CD4-positive, CD25-positive, alpha-beta regulatory T cell (primary cell): Measurements from ENCODE around the gene MOB3B. TPM values are rescaled to one million over a fixed set of nuclear protein-coding genes. Genes with fewer than 3 reads are reported as not detected.

Experiments
- ATAC-seq, 2 donors: fragments of 150-1000 bp; cut with Tn5 transposase; one replicate each; pipeline ENCODE4 v1.10.0; 2021; ENCODE audit warnings: low read depth in 2 of 2, moderate number of reproducible peaks in 2 of 2, moderate library complexity in 1 of 2
- DNase-seq, 3 donors: peaks; one replicate each; pipeline versions ENCODE4 v3.0.0 to v3.0.0-alpha.2; 2012 to 2022; ENCODE audit warnings: mixed read lengths in 1 of 3
- H3K27ac ChIP-seq: one replicate; pipeline ENCODE4 v1.7.0; 2013; ENCODE audit warnings: mild to moderate bottlenecking, low read length; ENCODE audit not compliant: insufficient read depth, poor library complexity, severe bottlenecking
- H3K27me3 ChIP-seq: one replicate; pipeline ENCODE4 v1.7.0; 2013; ENCODE audit warnings: low read length; ENCODE audit not compliant: control insufficient read depth, insufficient read depth
- H3K36me3 ChIP-seq: one replicate; pipeline ENCODE4 v1.7.0; 2013; ENCODE audit warnings: mild to moderate bottlenecking, low read length, moderate library complexity; ENCODE audit not compliant: control insufficient read depth, insufficient read depth
- H3K4me1 ChIP-seq: 2 replicates; pipeline ENCODE4 v1.7.0; 2013; ENCODE audit warnings: mild to moderate bottlenecking, low read length; ENCODE audit not compliant: insufficient read depth, control insufficient read depth, poor library complexity, severe bottlenecking
- H3K4me3 ChIP-seq: one replicate; pipeline ENCODE4 v1.7.0; 2013; ENCODE audit warnings: low read depth, mild to moderate bottlenecking, low read length, moderate library complexity
- H3K9me3 ChIP-seq, 2 experiments: 1 replicate in 1 of 2; 2 replicates in 1 of 2; pipeline ENCODE4 v1.7.0; 2013; ENCODE audit warnings: low read length in 2 of 2, mild to moderate bottlenecking in 1 of 2, moderate library complexity in 1 of 2; ENCODE audit not compliant: control insufficient read depth in 2 of 2
- H3K27ac Mint-ChIP-seq, 3 donors: one replicate each; pipeline ENCODE4 v1.8.0; 2020 to 2022; ENCODE audit warnings: mild to moderate bottlenecking in 3 of 3, mixed read lengths in 3 of 3, moderate library complexity in 2 of 3
- H3K27me3 Mint-ChIP-seq: one replicate; pipeline ENCODE4 v1.8.0; 2022; ENCODE audit warnings: mild to moderate bottlenecking, mixed read lengths
- H3K36me3 Mint-ChIP-seq: one replicate; pipeline ENCODE4 v1.8.0; 2020; ENCODE audit warnings: mixed read lengths
- H3K4me1 Mint-ChIP-seq, 4 donors: one replicate each; pipeline ENCODE4 v1.8.0; 2020 to 2022; ENCODE audit warnings: mixed read lengths in 4 of 4, mild to moderate bottlenecking in 1 of 4
- H3K4me3 Mint-ChIP-seq, 4 donors: one replicate each; pipeline ENCODE4 v1.8.0; 2020 to 2022; ENCODE audit warnings: mild to moderate bottlenecking in 4 of 4, mixed read lengths in 4 of 4, moderate library complexity in 3 of 4
- H3K9me3 Mint-ChIP-seq, 7 donors: one replicate each; pipeline ENCODE4 v1.8.0; 2020 to 2022; ENCODE audit warnings: mixed read lengths in 7 of 7, mild to moderate bottlenecking in 3 of 7, moderate library complexity in 2 of 7
- polyA plus RNA-seq, 4 donors: library from polyadenylated mRNA; unstranded; fragments of 300-500 nt; fragmentation: Illumina TruSeq; gene quantifications; one replicate each; pipeline ENCODE4 v1.2.3, GENCODE V29; 2021
- total RNA-seq: library from RNA; stranded (reverse); gene quantifications from one replicate; pipeline ENCODE4 v1.2.3, GENCODE V29; 2022

MOB3B gene
- total and polyA plus RNA-seq, 5 donors from 2014 or later: 0.02 to 0.12 (median 0.11) TPM; not detected in 2

DNA sequence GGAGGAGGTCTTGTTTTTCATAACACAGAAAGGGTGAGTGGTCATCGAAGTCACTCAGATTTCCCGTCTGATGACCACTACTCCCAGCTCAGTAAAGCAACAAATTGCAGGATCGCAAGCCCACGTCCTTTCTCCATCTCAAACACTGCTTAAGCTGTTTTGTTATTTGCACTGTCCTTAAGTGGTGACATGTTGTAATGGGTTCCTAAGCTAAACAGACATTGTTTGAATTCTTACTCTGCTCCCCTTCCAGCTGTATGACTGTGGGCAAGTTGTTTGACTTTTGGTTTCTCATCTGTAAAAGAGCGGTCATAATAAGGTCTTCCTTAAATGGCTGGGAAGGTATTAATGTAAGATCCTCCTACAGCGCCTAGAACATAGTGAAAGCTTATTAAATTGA, 169.9 kb downstream of the MOB3B start:
- DNase-seq: no peak
- H3K9me3 Mint-ChIP-seq: no peaks in the 10 kb centered on the region
- H3K27ac Mint-ChIP-seq: no peak overlapping the region
- Histone ChIP-seq H3K9me3 (no peaks in the 10 kb centered on the region), H3K4me1 (no peaks in the 10 kb centered on the region), H3K4me3 (no peak overlapping the region), H3K36me3 (no peaks in the 10 kb centered on the region), H3K27ac (no peak overlapping the region), H3K27me3 (no peaks in the 10 kb centered on the region)
- H3K27me3 Mint-ChIP-seq: peaks cover under 1% of the 10 kb centered on the region
- no peak overlapping the region for H3K4me3 Mint-ChIP-seq
- peaks cover 6% of the 10 kb centered on the region for H3K36me3 Mint-ChIP-seq
- ATAC-seq: no peak
- H3K4me1 Mint-ChIP-seq: no peaks in the 10 kb centered on the region

DNA sequence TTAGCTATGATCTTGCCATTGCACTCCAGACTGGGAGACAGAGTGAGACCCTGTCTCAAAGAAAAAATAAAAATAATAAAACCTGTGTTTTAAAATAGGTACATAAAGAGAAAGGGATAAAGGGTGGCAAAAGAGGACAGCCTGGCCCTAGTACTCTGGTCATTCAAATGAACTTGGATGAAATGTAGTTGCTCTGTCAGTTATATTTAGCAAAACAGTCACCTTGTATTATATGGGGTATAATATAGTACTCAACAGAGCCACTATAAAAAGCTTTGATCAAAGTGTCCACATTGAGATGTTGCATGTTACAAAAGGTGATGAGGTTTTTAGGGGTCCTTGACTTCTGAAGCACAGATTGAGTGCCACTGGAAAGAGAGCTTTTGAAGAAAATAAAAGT, 171.6 kb downstream of the MOB3B start:
- Mint-ChIP-seq H3K4me3 (no peak overlapping the region), H3K4me1 (no peaks in the 10 kb centered on the region), H3K36me3 (peaks cover 6% of the 10 kb centered on the region), H3K9me3 (no peaks in the 10 kb centered on the region), H3K27ac (no peak overlapping the region), H3K27me3 (no peaks in the 10 kb centered on the region)
- H3K4me3 ChIP-seq: no peak overlapping the region
- H3K36me3 ChIP-seq: no peaks in the 10 kb centered on the region
- ATAC-seq (no peak), DNase-seq (no peak)
- no peaks in the 10 kb centered on the region for H3K27me3 ChIP-seq
- no peaks in the 10 kb centered on the region for H3K9me3 ChIP-seq
- no peaks in the 10 kb centered on the region for H3K4me1 ChIP-seq
- no peak overlapping the region for H3K27ac ChIP-seq

DNA sequence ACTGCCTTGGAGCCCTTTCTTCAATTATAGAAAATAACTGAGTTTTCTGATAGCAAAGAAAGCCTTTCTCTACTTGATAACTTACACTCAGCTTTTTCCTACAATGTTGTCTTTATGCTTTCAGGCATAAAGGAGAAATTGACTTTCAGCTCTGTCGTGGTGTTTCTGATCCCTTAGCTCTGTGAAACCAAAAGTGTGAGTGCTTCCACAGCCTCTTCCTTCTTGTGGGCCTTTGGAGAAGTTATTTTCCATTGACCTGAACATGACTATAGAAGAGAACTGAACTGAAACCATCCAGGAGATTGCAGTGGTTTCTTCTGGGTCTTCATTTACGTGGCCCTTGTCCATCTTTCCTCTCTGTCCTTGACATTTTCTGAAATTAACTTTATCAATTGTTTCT, 173.2 kb downstream of the MOB3B start:
- Mint-ChIP-seq H3K4me3 (no peak overlapping the region), H3K4me1 (peaks cover 0 to 8% (median 3%) of the 10 kb centered on the region in 4 donors), H3K9me3 (no peaks in the 10 kb centered on the region), H3K36me3 (peaks cover 6% of the 10 kb centered on the region), H3K27ac (no peak overlapping the region), H3K27me3 (no peaks in the 10 kb centered on the region)
- Histone ChIP-seq H3K4me1 (no peaks in the 10 kb centered on the region), H3K9me3 (no peaks in the 10 kb centered on the region), H3K36me3 (no peaks in the 10 kb centered on the region), H3K27me3 (no peaks in the 10 kb centered on the region), H3K27ac (no peak overlapping the region), H3K4me3 (no peak overlapping the region)
- DNase-seq (no peak), ATAC-seq (no peak)

DNA sequence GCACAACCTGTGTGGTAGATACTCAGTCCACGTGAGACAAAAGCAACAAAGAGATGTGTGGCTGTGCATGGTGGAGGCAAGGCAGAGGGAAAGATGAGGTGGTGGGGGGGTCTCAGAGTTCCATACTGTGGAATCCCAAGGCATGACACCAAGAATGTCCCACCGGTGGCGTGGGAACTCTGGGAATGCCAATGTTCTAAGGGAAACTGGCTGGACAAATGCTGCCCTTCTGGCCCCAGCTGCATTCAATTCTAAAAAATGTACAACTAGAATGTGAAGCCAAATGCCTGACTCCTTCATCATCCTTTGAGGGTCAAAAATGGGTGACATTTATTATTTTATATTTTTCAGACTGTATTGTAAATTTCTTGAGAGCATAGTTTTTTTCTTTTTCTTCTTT, 174.4 kb downstream of the MOB3B start:
- H3K4me1 Mint-ChIP-seq: peaks cover 0 to 8% (median 3%) of the 10 kb centered on the region in 4 donors
- Histone ChIP-seq H3K27me3 (no peaks in the 10 kb centered on the region), H3K4me3 (no peak overlapping the region), H3K27ac (no peak overlapping the region), H3K4me1 (no peaks in the 10 kb centered on the region), H3K9me3 (no peaks in the 10 kb centered on the region), H3K36me3 (no peaks in the 10 kb centered on the region)
- DNase-seq: no peak
- no peak for ATAC-seq
- H3K27ac Mint-ChIP-seq: no peak overlapping the region
- peaks cover 6% of the 10 kb centered on the region for H3K36me3 Mint-ChIP-seq
- H3K27me3 Mint-ChIP-seq: no peaks in the 10 kb centered on the region
- no peaks in the 10 kb centered on the region for H3K9me3 Mint-ChIP-seq
- no peak overlapping the region for H3K4me3 Mint-ChIP-seq

DNA sequence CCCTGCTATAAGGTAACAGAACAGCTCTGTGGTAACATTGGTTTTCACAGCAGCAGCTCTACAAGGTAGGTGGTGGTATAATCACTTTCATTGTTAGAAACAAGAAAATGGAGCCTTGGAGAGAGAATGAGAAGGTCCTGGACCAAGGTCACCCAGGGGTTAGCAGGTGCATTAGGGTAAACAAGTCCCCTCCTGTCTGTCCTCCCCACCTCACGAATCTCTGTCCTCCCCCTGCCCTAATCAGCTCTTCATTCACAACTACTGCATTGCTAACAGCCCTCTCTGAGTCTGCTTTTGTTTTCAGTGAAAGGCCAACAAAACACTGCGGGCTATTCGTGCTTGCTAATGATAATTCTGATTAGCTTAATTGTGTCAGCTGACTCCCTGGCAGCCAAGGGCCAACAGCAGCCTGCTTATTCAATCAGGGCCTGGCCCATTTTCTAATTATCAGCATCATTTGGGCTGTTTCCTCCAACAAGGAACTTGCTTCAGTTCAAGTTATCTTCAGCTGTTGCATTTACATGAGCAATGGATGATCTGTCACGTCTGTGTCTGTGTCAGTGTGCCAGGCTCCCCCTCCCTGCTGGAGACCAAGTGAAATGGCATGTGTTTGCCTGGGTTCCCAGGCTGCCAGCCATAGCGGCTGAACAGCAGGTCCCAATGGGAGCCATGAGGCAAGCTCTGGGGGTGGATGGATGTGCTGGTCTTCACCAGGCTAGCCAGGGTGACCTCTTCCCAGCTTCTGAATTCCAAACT, 176.0 kb downstream of the MOB3B start:
- ATAC-seq: no peak
- H3K36me3 Mint-ChIP-seq: peaks cover under 1% of the 10 kb centered on the region
- H3K4me3 Mint-ChIP-seq: no peak overlapping the region
- no peaks in the 10 kb centered on the region for H3K27me3 Mint-ChIP-seq
- Histone ChIP-seq H3K36me3 (no peaks in the 10 kb centered on the region), H3K27ac (no peak overlapping the region), H3K27me3 (no peaks in the 10 kb centered on the region), H3K4me1 (no peaks in the 10 kb centered on the region), H3K9me3 (no peaks in the 10 kb centered on the region), H3K4me3 (no peak overlapping the region)
- H3K4me1 Mint-ChIP-seq: peaks cover 0 to 8% (median 3%) of the 10 kb centered on the region in 4 donors
- no peaks in the 10 kb centered on the region for H3K9me3 Mint-ChIP-seq
- no peak overlapping the region for H3K27ac Mint-ChIP-seq
- DNase-seq: no peak

DNA sequence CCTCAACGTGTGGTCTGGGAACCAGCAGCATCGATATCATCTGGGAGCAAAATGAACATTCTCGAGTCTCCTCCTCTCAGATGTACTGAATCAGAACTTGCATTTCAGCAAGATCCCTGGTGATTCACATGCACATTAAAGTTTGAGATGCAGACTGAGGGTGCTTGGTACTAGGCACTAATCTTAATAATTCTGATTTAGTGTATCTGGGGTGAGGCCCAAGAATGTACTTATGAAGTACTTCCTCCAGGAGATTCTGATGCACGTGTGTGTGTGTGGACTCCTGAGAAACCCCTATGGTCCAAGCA, 176.5 kb downstream of the MOB3B start:
- H3K36me3 Mint-ChIP-seq: no peaks in the 10 kb centered on the region
- H3K27ac Mint-ChIP-seq: no peak overlapping the region
- H3K4me1 ChIP-seq: no peaks in the 10 kb centered on the region
- H3K27me3 Mint-ChIP-seq: no peaks in the 10 kb centered on the region
- no peaks in the 10 kb centered on the region for H3K27me3 ChIP-seq
- no peaks in the 10 kb centered on the region for H3K9me3 Mint-ChIP-seq
- no peak overlapping the region for H3K4me3 Mint-ChIP-seq
- DNase-seq: no peak
- peaks cover 0 to 8% (median 3%) of the 10 kb centered on the region in 4 donors for H3K4me1 Mint-ChIP-seq
- no peak overlapping the region for H3K27ac ChIP-seq
- no peaks in the 10 kb centered on the region for H3K36me3 ChIP-seq
- ATAC-seq: no peak
- H3K4me3 ChIP-seq: no peak overlapping the region
- H3K9me3 ChIP-seq: no peaks in the 10 kb centered on the region

DNA sequence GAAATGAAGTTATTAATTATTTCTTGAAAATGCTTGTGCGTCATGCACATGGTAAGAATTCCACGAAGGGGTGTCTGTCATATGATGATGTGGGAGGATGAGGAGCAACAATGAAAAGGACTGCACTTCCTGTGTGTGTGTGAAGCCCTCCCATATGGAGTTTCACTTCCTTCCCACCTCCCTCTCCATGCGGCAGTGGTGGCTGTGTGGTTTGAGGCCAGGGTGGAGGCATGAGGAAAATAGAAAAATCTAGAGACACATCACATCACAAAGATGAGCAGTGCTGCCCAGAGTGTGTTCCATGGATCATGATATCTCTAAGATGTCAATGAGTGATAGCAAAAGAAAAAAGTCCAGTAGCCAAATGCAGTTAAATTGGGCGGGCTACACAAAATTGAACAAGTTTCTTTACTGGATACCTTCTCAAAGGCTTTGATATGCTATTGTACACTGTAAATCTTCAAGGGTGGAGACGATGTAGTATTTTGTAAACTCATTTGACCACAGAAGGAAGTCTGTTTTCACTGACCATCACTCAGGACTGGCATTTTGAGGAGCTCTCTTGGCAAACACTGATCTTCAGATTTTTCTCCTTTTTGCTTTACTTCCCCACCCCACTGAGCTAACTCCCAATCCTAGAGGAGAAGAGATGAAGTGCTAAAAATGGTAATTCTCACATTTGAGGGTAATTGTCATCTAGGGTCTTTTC, 177.0 kb downstream of the MOB3B start:
- Histone ChIP-seq H3K36me3 (no peaks in the 10 kb centered on the region), H3K4me3 (no peak overlapping the region), H3K27me3 (no peaks in the 10 kb centered on the region), H3K9me3 (no peaks in the 10 kb centered on the region), H3K27ac (no peak overlapping the region), H3K4me1 (no peaks in the 10 kb centered on the region)
- H3K36me3 Mint-ChIP-seq: no peaks in the 10 kb centered on the region
- DNase-seq (no peak), ATAC-seq (no peak)
- peaks cover 4% of the 10 kb centered on the region for H3K27me3 Mint-ChIP-seq
- H3K4me3 Mint-ChIP-seq: no peak overlapping the region
- H3K27ac Mint-ChIP-seq: no peak overlapping the region
- peaks cover 0 to 8% (median 4%) of the 10 kb centered on the region in 4 donors for H3K4me1 Mint-ChIP-seq
- H3K9me3 Mint-ChIP-seq: no peaks in the 10 kb centered on the region

DNA sequence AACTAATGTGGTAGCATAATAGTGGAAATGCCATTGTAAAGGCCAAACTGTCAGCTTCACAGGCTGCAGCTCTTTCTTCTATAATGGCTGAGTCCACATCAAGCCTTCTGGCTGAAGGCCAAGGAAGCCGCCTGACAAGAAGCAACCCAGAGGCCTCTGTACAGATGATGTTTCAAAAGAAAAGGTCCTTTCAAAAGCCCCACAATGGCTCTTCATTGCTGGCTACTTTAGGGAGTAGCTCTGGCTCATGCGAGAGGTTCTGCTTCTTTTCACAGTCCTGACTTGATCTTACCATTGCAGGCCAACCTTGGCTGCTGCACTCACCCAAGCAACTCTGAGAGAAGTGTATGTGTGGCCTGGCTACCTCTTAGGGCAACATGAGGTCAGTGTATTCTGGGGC, 178.2 kb downstream of the MOB3B start:
- no peak for DNase-seq
- Mint-ChIP-seq H3K4me1 (peaks cover 0 to 8% (median 4%) of the 10 kb centered on the region in 4 donors), H3K4me3 (no peak overlapping the region), H3K27ac (no peak overlapping the region), H3K36me3 (no peaks in the 10 kb centered on the region), H3K9me3 (no peaks in the 10 kb centered on the region), H3K27me3 (peaks cover 4% of the 10 kb centered on the region)
- H3K27ac ChIP-seq: no peak overlapping the region
- no peak for ATAC-seq
- no peak overlapping the region for H3K4me3 ChIP-seq
- no peaks in the 10 kb centered on the region for H3K4me1 ChIP-seq
- H3K27me3 ChIP-seq: no peaks in the 10 kb centered on the region
- H3K36me3 ChIP-seq: no peaks in the 10 kb centered on the region
- H3K9me3 ChIP-seq: no peaks in the 10 kb centered on the region
